GM12878 (cell line): ENCODE results near the gene CTRB2. TPM values are rescaled to one million over a fixed set of nuclear protein-coding genes. Genes with fewer than 3 reads are reported as not detected.

ENCODE experiments used
- CBFB ChIP-seq: IDR thresholded peaks from 2 replicates; pipeline ENCODE4 v1.6.1; 2016; ENCODE audit warnings: antibody characterized with exemption, low read depth
- CHD1 ChIP-seq: IDR thresholded peaks from 2 replicates; pipeline ENCODE4 v1.6.1; 2012; ENCODE audit warnings: low read depth, low read length, improper control_type of control experiment
- CUX1 ChIP-seq: IDR thresholded peaks from 2 replicates; pipeline ENCODE4 v1.6.1; 2012; ENCODE audit warnings: improper control_type of control experiment, low read depth, low read length; ENCODE audit not compliant: insufficient replicate concordance
- KLF5 ChIP-seq: fragments of 450-650 bp; IDR thresholded peaks from 2 replicates; pipeline ENCODE4 v1.6.1; 2014; ENCODE audit warnings: mild to moderate bottlenecking; ENCODE audit not compliant: partially characterized antibody
- MAX ChIP-seq: IDR thresholded peaks from 2 replicates; pipeline ENCODE4 v1.6.1; 2012; ENCODE audit warnings: low read depth, low read length, improper control_type of control experiment
- POLR2A ChIP-seq: IDR thresholded peaks from 2 replicates; pipeline ENCODE4 v1.6.1; 2011; ENCODE audit warnings: low read depth, mild to moderate bottlenecking, low read length
- SMC3 ChIP-seq: IDR thresholded peaks from 2 replicates; pipeline ENCODE4 v1.6.1; 2011; ENCODE audit warnings: low read length, improper control_type of control experiment, borderline replicate concordance
- polyA plus RNA-seq, 11 experiments: library from polyadenylated mRNA; depleted of rRNA in 4 of 11; unstranded in 6 of 11; stranded (reverse) in 5 of 11; fragments of >200 nt; fragmentation: Nextera tagmentation in 4 of 11; fragmentation: Illumina TruSeq in 1 of 11; extraction: Ambion mirVana in 4 of 11; extraction: Trizol in 1 of 11; gene quantifications; 1 replicate in 1 of 11; 2 replicates in 10 of 11; pipeline versions ENCODE4 v1.2.1 to v1.2.3, GENCODE V29; 2011 to 2016; ENCODE audit warnings: inconsistent platforms in 2 of 11, missing spikeins in 2 of 11, low read depth in 1 of 11
- total RNA-seq, 4 experiments: library from RNA; depleted of rRNA in 3 of 4; stranded (reverse); fragments of >200 nt in 3 of 4; fragmentation: Illumina TruSeq in 1 of 4; extraction: Trizol in 1 of 4; gene quantifications; 2 replicates each; pipeline versions ENCODE4 v1.2.1 to v1.2.3, GENCODE V29; 2013 to 2021

CTRB2 gene
- total and polyA plus RNA-seq, 10 of the 15 experiments (the other 5 are each of a cell fraction or from before 2014, with no cell fraction given) = 9.4 TPM; not detected in 9

GRCh38 chr16:75238132-75238852, 31.3 kb upstream of the CTRB2 start (continued):
- TF ChIP-seq CUX1 (no peak), CHD1 (no peak), MAX (no peak), KLF5 (no peak), POLR2A (no peak), SMC3 (no peak), CBFB (no peak)
- TF ChIP-seq, all 136 proteins: peak for 0
